ENCODE measurements around the gene BTBD2.

GRCh38 chr19:1935484-1936208, 79.9 kb downstream of the BTBD2 start:
- TF ChIP-seq POLR2AphosphoS5 (IDR thresholded peaks at IDR 0.05) (no peak), EZH2 (IDR thresholded peaks at IDR 0.05; ENCODE audit: borderline replicate concordance, insufficient read depth, low read length, poor library complexity, severe bottlenecking) (no peak), EP300 (conservative IDR thresholded peaks at IDR 0.05; ENCODE audit: poor library complexity, severe bottlenecking) (no peak)
- TF ChIP-seq, protein P1, sequence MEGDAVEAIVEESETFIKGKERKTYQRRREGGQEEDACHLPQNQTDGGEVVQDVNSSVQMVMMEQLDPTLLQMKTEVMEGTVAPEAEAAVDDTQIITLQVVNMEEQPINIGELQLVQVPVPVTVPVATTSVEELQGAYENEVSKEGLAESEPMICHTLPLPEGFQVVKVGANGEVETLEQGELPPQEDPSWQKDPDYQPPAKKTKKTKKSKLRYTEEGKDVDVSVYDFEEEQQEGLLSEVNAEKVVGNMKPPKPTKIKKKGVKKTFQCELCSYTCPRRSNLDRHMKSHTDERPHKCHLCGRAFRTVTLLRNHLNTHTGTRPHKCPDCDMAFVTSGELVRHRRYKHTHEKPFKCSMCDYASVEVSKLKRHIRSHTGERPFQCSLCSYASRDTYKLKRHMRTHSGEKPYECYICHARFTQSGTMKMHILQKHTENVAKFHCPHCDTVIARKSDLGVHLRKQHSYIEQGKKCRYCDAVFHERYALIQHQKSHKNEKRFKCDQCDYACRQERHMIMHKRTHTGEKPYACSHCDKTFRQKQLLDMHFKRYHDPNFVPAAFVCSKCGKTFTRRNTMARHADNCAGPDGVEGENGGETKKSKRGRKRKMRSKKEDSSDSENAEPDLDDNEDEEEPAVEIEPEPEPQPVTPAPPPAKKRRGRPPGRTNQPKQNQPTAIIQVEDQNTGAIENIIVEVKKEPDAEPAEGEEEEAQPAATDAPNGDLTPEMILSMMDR (IDR thresholded peaks at IDR 0.05; ENCODE audit: poor library complexity, severe bottlenecking), result no peak
- TF ChIP-seq, protein P2, sequence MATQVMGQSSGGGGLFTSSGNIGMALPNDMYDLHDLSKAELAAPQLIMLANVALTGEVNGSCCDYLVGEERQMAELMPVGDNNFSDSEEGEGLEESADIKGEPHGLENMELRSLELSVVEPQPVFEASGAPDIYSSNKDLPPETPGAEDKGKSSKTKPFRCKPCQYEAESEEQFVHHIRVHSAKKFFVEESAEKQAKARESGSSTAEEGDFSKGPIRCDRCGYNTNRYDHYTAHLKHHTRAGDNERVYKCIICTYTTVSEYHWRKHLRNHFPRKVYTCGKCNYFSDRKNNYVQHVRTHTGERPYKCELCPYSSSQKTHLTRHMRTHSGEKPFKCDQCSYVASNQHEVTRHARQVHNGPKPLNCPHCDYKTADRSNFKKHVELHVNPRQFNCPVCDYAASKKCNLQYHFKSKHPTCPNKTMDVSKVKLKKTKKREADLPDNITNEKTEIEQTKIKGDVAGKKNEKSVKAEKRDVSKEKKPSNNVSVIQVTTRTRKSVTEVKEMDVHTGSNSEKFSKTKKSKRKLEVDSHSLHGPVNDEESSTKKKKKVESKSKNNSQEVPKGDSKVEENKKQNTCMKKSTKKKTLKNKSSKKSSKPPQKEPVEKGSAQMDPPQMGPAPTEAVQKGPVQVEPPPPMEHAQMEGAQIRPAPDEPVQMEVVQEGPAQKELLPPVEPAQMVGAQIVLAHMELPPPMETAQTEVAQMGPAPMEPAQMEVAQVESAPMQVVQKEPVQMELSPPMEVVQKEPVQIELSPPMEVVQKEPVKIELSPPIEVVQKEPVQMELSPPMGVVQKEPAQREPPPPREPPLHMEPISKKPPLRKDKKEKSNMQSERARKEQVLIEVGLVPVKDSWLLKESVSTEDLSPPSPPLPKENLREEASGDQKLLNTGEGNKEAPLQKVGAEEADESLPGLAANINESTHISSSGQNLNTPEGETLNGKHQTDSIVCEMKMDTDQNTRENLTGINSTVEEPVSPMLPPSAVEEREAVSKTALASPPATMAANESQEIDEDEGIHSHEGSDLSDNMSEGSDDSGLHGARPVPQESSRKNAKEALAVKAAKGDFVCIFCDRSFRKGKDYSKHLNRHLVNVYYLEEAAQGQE (IDR thresholded peaks at IDR 0.05; ENCODE audit: borderline replicate concordance), result no peak

Measured in neural cell (in vitro differentiated cells).